NT2/D1 (cell line): ENCODE data around the gene ENPP1.

Experiments used
- YY1 ChIP-seq: IDR thresholded peaks from 2 replicates; pipeline ENCODE4 v1.6.1; 2011; ENCODE audit not compliant: insufficient read length, insufficient read depth
- ZNF274 ChIP-seq: IDR thresholded peaks from 2 replicates; pipeline ENCODE4 v1.6.1; 2011; ENCODE audit warnings: mild to moderate bottlenecking, low read depth, low read length

DNA sequence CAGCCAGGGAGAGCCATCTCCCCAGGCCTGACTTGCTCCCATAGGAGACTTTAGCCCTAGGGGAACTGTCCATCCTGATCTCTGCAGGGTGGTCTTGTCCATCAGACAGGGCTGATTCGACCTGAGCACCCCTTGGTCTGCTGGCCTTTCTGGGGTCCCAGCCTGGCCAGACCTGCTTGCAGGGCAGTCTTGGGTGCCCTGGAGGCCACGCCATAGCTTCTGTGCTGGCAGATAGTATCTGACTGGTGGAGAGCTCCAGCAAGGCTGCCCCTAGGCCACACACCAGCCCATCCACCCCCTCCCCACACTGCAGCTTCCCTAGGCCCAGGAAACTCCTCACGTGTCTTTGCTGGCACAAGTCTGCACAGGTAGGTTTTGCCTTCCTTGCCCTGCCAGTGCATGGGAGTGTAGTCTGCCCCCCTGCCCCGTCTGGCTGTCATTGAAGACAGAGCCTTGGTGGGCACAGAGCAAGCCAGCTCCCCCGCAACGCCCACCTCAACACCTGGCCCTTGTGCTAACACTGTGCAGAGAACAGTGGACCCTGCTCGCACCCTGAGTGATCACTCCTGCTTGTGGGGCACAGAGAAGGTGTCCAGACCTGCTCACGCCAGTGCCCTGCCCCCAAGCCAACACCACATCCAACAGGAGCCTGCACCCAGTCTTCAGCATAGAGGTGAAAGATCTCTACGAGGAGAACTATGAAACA is 111.0 kb downstream of the ENPP1 start:
- no peak for TF ChIP-seq ZNF274
- TF ChIP-seq YY1, result no peak
